Trophoblast cell (in vitro differentiated cells and primary cell): ENCODE measurements around the gene GNG12.

ENCODE experiments used
- DNase-seq, 2 donors: peaks; one replicate each; pipeline ENCODE4 v3.0.0-alpha.2; 2016
- H2AFZ ChIP-seq: 2 replicates; pipeline ENCODE4 v1.6.1; 2013; ENCODE audit warnings: low read length, moderate library complexity, mild to moderate bottlenecking; ENCODE audit not compliant: insufficient read depth, poor library complexity
- H2AK5ac ChIP-seq: 2 replicates; pipeline ENCODE4 v1.6.1; 2013; ENCODE audit warnings: mild to moderate bottlenecking, low read length
- H2BK120ac ChIP-seq: 2 replicates; pipeline ENCODE4 v1.6.1; 2013; ENCODE audit warnings: low read length, mild to moderate bottlenecking, moderate library complexity; ENCODE audit not compliant: insufficient read depth, poor library complexity
- H2BK12ac ChIP-seq: 2 replicates; pipeline ENCODE4 v1.6.1; 2013; ENCODE audit warnings: mild to moderate bottlenecking, low read length, moderate library complexity
- H2BK5ac ChIP-seq: 2 replicates; pipeline ENCODE4 v1.6.1; 2013; ENCODE audit warnings: low read length, low read depth, moderate library complexity, mild to moderate bottlenecking; ENCODE audit not compliant: poor library complexity
- H3K14ac ChIP-seq: 2 replicates; pipeline ENCODE4 v1.6.1; 2013; ENCODE audit warnings: mild to moderate bottlenecking, low read length
- H3K18ac ChIP-seq: 2 replicates; pipeline ENCODE4 v1.6.1; 2013; ENCODE audit warnings: mild to moderate bottlenecking, low read length
- H3K23ac ChIP-seq: 2 replicates; pipeline ENCODE4 v1.6.1; 2013; ENCODE audit warnings: low read length
- H3K27ac ChIP-seq: 2 replicates; pipeline ENCODE4 v1.5.1; 2013; ENCODE audit warnings: low read depth, mild to moderate bottlenecking, inconsistent platforms, low read length, moderate library complexity
- H3K27me3 ChIP-seq: 2 replicates; pipeline ENCODE4 v1.6.1; 2013; ENCODE audit warnings: inconsistent platforms, mild to moderate bottlenecking, low read length, moderate library complexity; ENCODE audit not compliant: insufficient read depth
- H3K36me3 ChIP-seq, 2 experiments: 1 replicate in 1 of 2; 2 replicates in 1 of 2; pipeline ENCODE4 v1.6.1; 2013; ENCODE audit warnings: low read length in 2 of 2, mild to moderate bottlenecking in 2 of 2, moderate library complexity in 1 of 2; ENCODE audit not compliant: insufficient read depth in 2 of 2, control insufficient read depth in 1 of 2
- H3K4ac ChIP-seq: 2 replicates; pipeline ENCODE4 v1.6.1; 2013; ENCODE audit warnings: low read depth, mild to moderate bottlenecking, low read length, moderate library complexity
- H3K4me1 ChIP-seq, 2 experiments: 1 replicate in 1 of 2; 2 replicates in 1 of 2; pipeline ENCODE4 v1.6.1; 2013; ENCODE audit warnings: low read length in 2 of 2, mild to moderate bottlenecking in 2 of 2, moderate library complexity in 1 of 2; ENCODE audit not compliant: insufficient read depth in 2 of 2, control insufficient read depth in 1 of 2
- H3K4me2 ChIP-seq: 2 replicates; pipeline ENCODE4 v1.6.1; 2013; ENCODE audit warnings: inconsistent platforms, mild to moderate bottlenecking, low read length, moderate library complexity
- H3K4me3 ChIP-seq: 2 replicates; pipeline ENCODE4 v1.5.1; 2013; ENCODE audit warnings: mild to moderate bottlenecking, low read depth, low read length, inconsistent platforms
- H3K79me1 ChIP-seq: one replicate; pipeline ENCODE4 v1.6.1; 2013; ENCODE audit warnings: low read length
- H3K79me2 ChIP-seq: 2 replicates; pipeline ENCODE4 v1.6.1; 2013; ENCODE audit warnings: low read length, mild to moderate bottlenecking; ENCODE audit not compliant: control insufficient read depth, insufficient read depth, poor library complexity
- H3K9ac ChIP-seq: 2 replicates; pipeline ENCODE4 v1.6.1; 2013; ENCODE audit warnings: mild to moderate bottlenecking, low read length
- H3K9me3 ChIP-seq: 2 replicates; pipeline ENCODE4 v1.6.1; 2013; ENCODE audit warnings: low read depth, mild to moderate bottlenecking, control low read depth, inconsistent platforms, low read length; ENCODE audit not compliant: insufficient read depth
- H4K12ac ChIP-seq: 2 replicates; pipeline ENCODE4 v1.6.1; 2013; ENCODE audit warnings: low read depth, mild to moderate bottlenecking, low read length, moderate library complexity
- H4K8ac ChIP-seq: 2 replicates; pipeline ENCODE4 v1.6.1; 2013; ENCODE audit warnings: low read depth, mild to moderate bottlenecking, low read length, moderate library complexity
- H4K91ac ChIP-seq: one replicate; pipeline ENCODE4 v1.6.1; 2013; ENCODE audit warnings: low read depth, mild to moderate bottlenecking, low read length, moderate library complexity
- WGBS: extraction: QIAGEN DNeasy Blood & Tissue Kit; methylation state at CpG from one replicate; pipeline ENCODE4 v1.1.7; 2013; ENCODE audit warnings: missing lambda C conversion rate; ENCODE audit not compliant: insufficient read length, insufficient coverage; ENCODE audit errors: extremely low coverage; 5-methylcytosine and 5-hydroxymethylcytosine counted together

The GNG12 gene

DNA sequence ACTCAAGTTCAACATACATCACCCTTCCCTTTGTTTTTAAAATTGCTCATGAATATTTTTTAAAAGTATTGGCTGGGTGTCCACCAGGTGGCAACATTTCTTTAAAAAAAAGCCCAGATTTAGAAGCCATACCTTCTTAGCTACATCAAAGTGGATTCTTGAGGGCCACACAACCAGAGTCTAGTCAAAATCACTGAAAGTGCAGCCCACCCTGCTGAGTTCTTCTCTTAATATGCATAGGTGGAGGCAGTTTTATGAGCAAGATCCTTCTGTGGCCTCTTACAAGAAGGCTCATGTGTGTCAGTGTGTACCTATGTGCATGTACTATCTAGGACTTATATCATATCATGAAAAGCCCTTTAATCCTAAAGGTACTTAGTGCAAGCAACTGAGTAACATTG is 16.9 kb upstream of the GNG12 start:
- Histone ChIP-seq H3K4me2 (no peak overlapping the region), H3K27ac (no peak overlapping the region), H3K4me1 (no peaks in the 10 kb centered on the region), H3K23ac (no peak overlapping the region), H3K9ac (no peak overlapping the region), H3K4me3 (no peak overlapping the region), H3K9me3 (no peaks in the 10 kb centered on the region), H2BK12ac (no peak overlapping the region), H2BK120ac (no peak overlapping the region), H2AFZ (no peak overlapping the region), H3K79me1 (no peaks in the 10 kb centered on the region), H3K36me3 (no peaks in the 10 kb centered on the region), H4K12ac (no peak overlapping the region), H3K4ac (no peak overlapping the region), H3K79me2 (no peaks in the 10 kb centered on the region), H3K18ac (no peak overlapping the region), H4K8ac (no peak overlapping the region), H2BK5ac (no peak overlapping the region), H3K14ac (no peak overlapping the region), H3K27me3 (no peaks in the 10 kb centered on the region), H4K91ac (no peak overlapping the region), H2AK5ac (no peak overlapping the region)
- peak; percentile 32 to 64 for DNase-seq

DNA sequence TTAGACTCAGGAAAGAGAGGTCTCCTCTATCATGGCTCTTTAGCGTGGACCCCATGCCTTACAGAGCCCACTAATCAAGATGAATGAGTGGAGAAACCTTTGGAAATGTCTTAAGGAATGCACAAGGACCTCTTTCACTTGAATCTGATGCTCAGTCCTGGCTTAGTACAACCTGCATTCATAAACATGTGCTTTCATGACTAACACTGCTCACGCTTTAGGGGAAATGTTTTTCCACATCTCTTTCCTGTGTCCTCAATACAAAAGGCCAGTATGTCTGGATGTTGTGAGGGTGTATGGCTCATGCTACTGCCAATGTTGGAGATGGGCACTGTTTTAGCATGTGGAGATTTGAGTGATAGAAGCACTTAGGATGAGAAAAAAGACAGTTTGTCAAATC is 14.2 kb upstream of the GNG12 start:
- Histone ChIP-seq H3K79me2 (no peaks in the 10 kb centered on the region), H3K4me3 (no peak overlapping the region), H3K9ac (no peak overlapping the region), H3K36me3 (no peaks in the 10 kb centered on the region), H2BK5ac (no peak overlapping the region), H2AK5ac (no peak overlapping the region), H3K4me2 (no peak overlapping the region), H3K9me3 (no peaks in the 10 kb centered on the region), H3K23ac (no peak overlapping the region), H4K91ac (no peak overlapping the region), H2AFZ (no peak overlapping the region), H4K12ac (no peak overlapping the region), H3K27me3 (no peaks in the 10 kb centered on the region), H4K8ac (no peak overlapping the region), H3K79me1 (no peaks in the 10 kb centered on the region), H2BK120ac (no peak overlapping the region), H3K4me1 (no peaks in the 10 kb centered on the region), H3K14ac (no peak overlapping the region), H3K4ac (no peak overlapping the region), H3K18ac (no peak overlapping the region), H3K27ac (no peak overlapping the region), H2BK12ac (no peak overlapping the region)
- WGBS = no CpG with 5 or more reads among the region's 2 CpGs
- DNase-seq = no peak

DNA sequence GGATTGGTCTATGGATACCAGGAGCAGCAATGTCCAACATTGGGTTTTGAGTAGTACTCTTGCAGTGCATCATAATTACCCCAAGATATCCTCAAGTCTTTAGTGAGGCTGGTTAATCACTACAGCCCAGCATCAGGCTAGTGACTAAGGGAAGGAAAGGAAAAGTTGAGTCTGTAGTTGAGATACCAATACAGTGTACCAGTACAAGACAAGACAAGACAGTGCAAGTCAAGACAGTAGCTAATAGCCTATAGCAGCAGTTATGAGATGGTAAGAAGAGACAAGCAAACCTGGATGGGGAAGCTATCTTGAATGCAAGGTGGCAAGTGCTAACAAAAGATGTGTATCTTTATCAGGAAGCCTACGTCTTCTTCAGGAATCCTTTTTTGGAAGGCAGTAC is 13.3 kb upstream of the GNG12 start:
- WGBS = no CpG with 5 or more reads among the region's 1 CpG
- no peak overlapping the region for H2BK5ac ChIP-seq
- no peak overlapping the region for H3K14ac ChIP-seq
- H3K27me3 ChIP-seq = no peaks in the 10 kb centered on the region
- no peak overlapping the region for H2BK120ac ChIP-seq
- no peak overlapping the region for H3K4ac ChIP-seq
- no peak overlapping the region for H4K8ac ChIP-seq
- no peak overlapping the region for H4K12ac ChIP-seq
- no peak overlapping the region for H3K4me3 ChIP-seq
- no peak overlapping the region for H2AFZ ChIP-seq
- H3K79me1 ChIP-seq = no peaks in the 10 kb centered on the region
- no peak overlapping the region for H3K18ac ChIP-seq
- DNase-seq = no peak
- no peaks in the 10 kb centered on the region for H3K36me3 ChIP-seq
- H4K91ac ChIP-seq = no peak overlapping the region
- no peak overlapping the region for H2BK12ac ChIP-seq
- H2AK5ac ChIP-seq = no peak overlapping the region
- H3K79me2 ChIP-seq = no peaks in the 10 kb centered on the region
- H3K4me2 ChIP-seq = no peak overlapping the region
- no peak overlapping the region for H3K23ac ChIP-seq
- no peaks in the 10 kb centered on the region for H3K9me3 ChIP-seq
- no peak overlapping the region for H3K27ac ChIP-seq
- H3K9ac ChIP-seq = no peak overlapping the region
- H3K4me1 ChIP-seq = no peaks in the 10 kb centered on the region

DNA sequence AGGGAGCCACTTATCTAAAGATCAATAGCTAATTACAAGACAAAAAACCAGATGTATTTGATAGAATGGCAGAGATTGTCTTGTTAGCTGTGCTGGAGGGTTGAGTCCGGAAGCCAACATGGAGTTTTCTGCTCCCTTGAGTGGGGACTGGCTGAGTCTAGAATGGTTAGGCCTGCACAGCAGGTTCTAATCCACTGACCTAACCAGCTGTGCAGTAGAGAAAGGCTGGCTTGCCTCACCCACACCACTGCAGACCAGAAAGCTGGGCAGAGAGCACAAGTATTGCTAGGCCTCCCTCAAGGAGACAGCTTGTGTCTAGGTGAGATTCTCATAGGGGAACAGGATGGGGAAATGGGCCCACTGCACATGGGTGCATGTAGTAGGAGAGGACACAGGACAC is 11.7 kb upstream of the GNG12 start:
- H3K4me2 ChIP-seq = no peak overlapping the region
- H2BK5ac ChIP-seq = no peak overlapping the region
- H3K4me1 ChIP-seq = no peaks in the 10 kb centered on the region
- H3K23ac ChIP-seq = no peak overlapping the region
- no peak overlapping the region for H4K91ac ChIP-seq
- no peak overlapping the region for H3K4ac ChIP-seq
- no peaks in the 10 kb centered on the region for H3K9me3 ChIP-seq
- H4K8ac ChIP-seq = no peak overlapping the region
- H2BK12ac ChIP-seq = no peak overlapping the region
- H3K79me2 ChIP-seq = no peaks in the 10 kb centered on the region
- no peak overlapping the region for H2AFZ ChIP-seq
- no peaks in the 10 kb centered on the region for H3K27me3 ChIP-seq
- no peak overlapping the region for H4K12ac ChIP-seq
- no peaks in the 10 kb centered on the region for H3K36me3 ChIP-seq
- no peak overlapping the region for H2BK120ac ChIP-seq
- H2AK5ac ChIP-seq = no peak overlapping the region
- H3K9ac ChIP-seq = no peak overlapping the region
- H3K27ac ChIP-seq = no peak overlapping the region
- no peaks in the 10 kb centered on the region for H3K79me1 ChIP-seq
- DNase-seq = no peak
- WGBS = no CpG with 5 or more reads among the region's 1 CpG
- H3K4me3 ChIP-seq = no peak overlapping the region
- no peak overlapping the region for H3K18ac ChIP-seq
- no peak overlapping the region for H3K14ac ChIP-seq

DNA sequence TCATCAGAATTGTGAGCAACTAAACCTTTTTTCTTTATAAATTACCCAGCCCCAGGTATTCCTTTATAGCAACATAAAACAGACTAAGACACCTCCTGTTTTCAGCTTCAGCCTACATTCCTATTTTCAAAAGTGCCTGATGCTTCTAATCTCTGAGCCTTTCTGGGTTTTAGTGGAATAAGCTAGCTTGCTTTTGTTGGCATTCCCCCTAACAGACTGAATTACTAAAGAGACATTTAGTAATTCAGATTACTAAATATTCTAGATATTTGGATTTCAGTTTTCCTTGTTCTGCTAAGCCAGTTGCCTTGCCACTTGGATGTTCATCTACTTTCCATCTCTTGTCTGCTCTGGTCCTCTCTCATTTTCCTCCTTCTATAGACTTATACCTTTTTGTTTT is 10.5 kb upstream of the GNG12 start:
- Histone ChIP-seq H2AFZ (no peak overlapping the region), H3K79me2 (no peaks in the 10 kb centered on the region), H2BK5ac (no peak overlapping the region)

More for the DNA sequence above, 10.5 kb upstream of the GNG12 start:
- Histone ChIP-seq H3K9ac (no peak overlapping the region), H2AK5ac (no peak overlapping the region), H2BK12ac (no peak overlapping the region), H3K14ac (no peak overlapping the region), H3K4ac (no peak overlapping the region), H4K91ac (no peak overlapping the region), H3K4me2 (no peak overlapping the region), H3K4me3 (no peak overlapping the region), H3K79me1 (no peaks in the 10 kb centered on the region), H3K9me3 (no peaks in the 10 kb centered on the region), H4K12ac (no peak overlapping the region), H4K8ac (no peak overlapping the region), H3K4me1 (no peaks in the 10 kb centered on the region), H3K27ac (no peak overlapping the region), H3K23ac (no peak overlapping the region), H3K27me3 (no peaks in the 10 kb centered on the region), H3K18ac (no peak overlapping the region), H2BK120ac (no peak overlapping the region), H3K36me3 (no peaks in the 10 kb centered on the region)
- no peak for DNase-seq
